Activated CD4-positive, CD25-positive, alpha-beta regulatory T cell treated with anti-CD3 and anti-CD28 coated beads, Interleukin-2, amount 50 U/mL, for 24 hours (primary cell): ENCODE measurements around the gene CC2D2B.
"Not testable (repeated sequence)": the region's sequence is repeated elsewhere in the genome, so short reads cannot be mapped to it uniquely, and the experiment has no call there.

Experiments
- ATAC-seq, 2 donors: fragments of 150-1000 bp; cut with Tn5 transposase; one replicate each; pipeline ENCODE4 v1.10.0; 2021; ENCODE audit warnings: mild to moderate bottlenecking in 1 of 2, moderate library complexity in 1 of 2

The CC2D2B gene

GRCh38 chr10:95907456-95908253, at the start of gene CC2D2B:
Gene CC2D2B (plus strand): TSS chr10:95907975. CDS start chr10:95911324, 3,349 bp downstream.
- ATAC-seq = peak; percentile 92 to 97

- no peak for ATAC-seq
These were observed 47.4 kb upstream of the CC2D2B start for GRCh38 chr10:95860166-95860940.

GRCh38 chr10:95861386-95861785, 46.4 kb upstream of the CC2D2B start:
- ATAC-seq = no peak

GRCh38 chr10:95864906-95865813, 42.6 kb upstream of the CC2D2B start:
- peak; percentile 72 to 85 for ATAC-seq

- ATAC-seq = no peak
These were observed 41.8 kb upstream of the CC2D2B start for GRCh38 chr10:95865814-95866466.

GRCh38 chr10:95866467-95866842, 41.3 kb upstream of the CC2D2B start:
- no peak for ATAC-seq

GRCh38 chr10:95867866-95868265, 39.9 kb upstream of the CC2D2B start:
- no peak for ATAC-seq

GRCh38 chr10:95872158-95872711, 35.5 kb upstream of the CC2D2B start:
- ATAC-seq = no peak

GRCh38 chr10:95873139-95873538, 34.6 kb upstream of the CC2D2B start:
- no peak for ATAC-seq

- no peak for ATAC-seq
These were observed 34.1 kb upstream of the CC2D2B start for GRCh38 chr10:95873651-95874050.

GRCh38 chr10:95874783-95875182, 33.0 kb upstream of the CC2D2B start:
- ATAC-seq = not testable (repeated sequence)

GRCh38 chr10:95876756-95877155, 31.0 kb upstream of the CC2D2B start:
- ATAC-seq = no peak

- no peak for ATAC-seq
These were observed 29.9 kb upstream of the CC2D2B start for GRCh38 chr10:95877881-95878280.

- ATAC-seq = no peak
These were observed 27.1 kb upstream of the CC2D2B start for GRCh38 chr10:95880704-95881103.

- ATAC-seq = no peak
These were observed 26.5 kb upstream of the CC2D2B start for GRCh38 chr10:95881316-95881715.

GRCh38 chr10:95889830-95890229, 17.9 kb upstream of the CC2D2B start:
- ATAC-seq = no peak

GRCh38 chr10:95896071-95896850, 11.5 kb upstream of the CC2D2B start:
- no peak for ATAC-seq

GRCh38 chr10:95905897-95906580, 1.7 kb upstream of the CC2D2B start:
- not testable (repeated sequence) for ATAC-seq

GRCh38 chr10:95906677-95907455, 909 bp upstream of the CC2D2B start:
- peak; percentile 16 to 31 for ATAC-seq

GRCh38 chr10:95908450-95908849, 675 bp downstream of the CC2D2B start:
- ATAC-seq = no peak
